Fibroblast of pulmonary artery (primary cell): Measurements from ENCODE around the gene COL26A1.
"Not testable (repeated sequence)": the region's sequence is repeated elsewhere in the genome, so short reads cannot be mapped to it uniquely, and the experiment has no call there.

Experiments used
- DNase-seq: peaks from one replicate; pipeline ENCODE4 v3.0.0-alpha.2; 2010; ENCODE audit warnings: low read depth
- H3K4me3 ChIP-seq: replicated peaks from 2 replicates; pipeline ENCODE4 v1.5.1; 2011; ENCODE audit warnings: low read depth, mild to moderate bottlenecking, control low read depth, low read length, moderate library complexity
- TF ChIP-seq, protein P1 (sequence below): IDR thresholded peaks from 2 replicates; pipeline ENCODE4 v1.5.1; 2011; ENCODE audit warnings: mild to moderate bottlenecking, control low read depth, low read length, inconsistent platforms; ENCODE audit errors: missing control alignments

Gene COL26A1

DNA sequence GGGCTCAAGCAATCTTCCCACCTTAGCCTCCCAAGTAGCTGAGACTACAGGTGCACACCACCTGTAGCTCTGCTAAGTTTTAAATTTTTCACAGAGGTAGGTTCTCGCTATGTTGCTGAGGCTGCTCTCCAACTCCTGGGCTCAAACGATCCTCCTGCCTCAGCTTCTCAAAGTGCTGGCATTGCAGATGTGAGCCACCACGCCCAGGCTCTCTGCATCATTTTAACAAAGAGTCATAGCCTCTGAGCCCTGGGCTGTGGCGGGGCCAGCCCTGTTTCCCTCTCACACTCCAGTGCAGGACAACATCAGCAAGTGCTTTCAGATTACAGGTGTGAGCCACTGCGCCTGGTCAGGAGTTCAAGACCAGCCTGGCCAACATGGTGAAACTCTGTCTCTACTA, 102.5 kb downstream of the COL26A1 start:
- no peak overlapping the region for H3K4me3 ChIP-seq
- TF ChIP-seq, protein P1, sequence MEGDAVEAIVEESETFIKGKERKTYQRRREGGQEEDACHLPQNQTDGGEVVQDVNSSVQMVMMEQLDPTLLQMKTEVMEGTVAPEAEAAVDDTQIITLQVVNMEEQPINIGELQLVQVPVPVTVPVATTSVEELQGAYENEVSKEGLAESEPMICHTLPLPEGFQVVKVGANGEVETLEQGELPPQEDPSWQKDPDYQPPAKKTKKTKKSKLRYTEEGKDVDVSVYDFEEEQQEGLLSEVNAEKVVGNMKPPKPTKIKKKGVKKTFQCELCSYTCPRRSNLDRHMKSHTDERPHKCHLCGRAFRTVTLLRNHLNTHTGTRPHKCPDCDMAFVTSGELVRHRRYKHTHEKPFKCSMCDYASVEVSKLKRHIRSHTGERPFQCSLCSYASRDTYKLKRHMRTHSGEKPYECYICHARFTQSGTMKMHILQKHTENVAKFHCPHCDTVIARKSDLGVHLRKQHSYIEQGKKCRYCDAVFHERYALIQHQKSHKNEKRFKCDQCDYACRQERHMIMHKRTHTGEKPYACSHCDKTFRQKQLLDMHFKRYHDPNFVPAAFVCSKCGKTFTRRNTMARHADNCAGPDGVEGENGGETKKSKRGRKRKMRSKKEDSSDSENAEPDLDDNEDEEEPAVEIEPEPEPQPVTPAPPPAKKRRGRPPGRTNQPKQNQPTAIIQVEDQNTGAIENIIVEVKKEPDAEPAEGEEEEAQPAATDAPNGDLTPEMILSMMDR: no peak
- DNase-seq: no peak

DNA sequence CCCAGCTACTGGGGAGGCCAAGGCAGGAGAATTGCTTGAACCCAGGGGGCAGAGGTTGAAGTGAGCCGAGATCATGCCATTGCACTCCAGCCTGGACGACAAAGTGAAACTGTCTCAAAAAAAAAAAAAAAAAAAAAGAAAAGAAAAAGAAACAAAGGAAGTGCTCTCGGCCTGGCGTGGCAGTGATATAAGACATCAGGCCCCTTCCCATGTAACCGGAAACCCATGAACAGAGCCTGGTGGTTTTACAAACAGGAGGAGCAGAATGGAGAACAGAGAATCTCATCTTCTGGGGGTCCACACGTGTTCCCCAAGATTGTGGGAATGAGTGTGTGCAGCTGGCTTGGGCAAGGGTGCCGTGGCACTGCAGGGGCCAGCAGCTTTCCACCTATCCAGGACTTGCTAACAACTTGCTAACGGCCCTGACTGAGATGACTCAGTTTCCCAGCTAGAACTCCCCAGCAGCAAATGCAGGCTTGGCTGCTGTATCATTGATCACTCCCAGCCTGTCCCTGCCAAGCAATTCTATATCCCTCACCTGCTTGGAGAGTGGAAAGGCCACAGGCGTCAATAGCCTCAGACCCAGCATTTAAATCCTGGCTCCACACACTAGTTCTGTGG, 103.0 kb downstream of the COL26A1 start:
- TF ChIP-seq, protein P1: no peak
- DNase-seq: no peak
- no peak overlapping the region for H3K4me3 ChIP-seq

DNA sequence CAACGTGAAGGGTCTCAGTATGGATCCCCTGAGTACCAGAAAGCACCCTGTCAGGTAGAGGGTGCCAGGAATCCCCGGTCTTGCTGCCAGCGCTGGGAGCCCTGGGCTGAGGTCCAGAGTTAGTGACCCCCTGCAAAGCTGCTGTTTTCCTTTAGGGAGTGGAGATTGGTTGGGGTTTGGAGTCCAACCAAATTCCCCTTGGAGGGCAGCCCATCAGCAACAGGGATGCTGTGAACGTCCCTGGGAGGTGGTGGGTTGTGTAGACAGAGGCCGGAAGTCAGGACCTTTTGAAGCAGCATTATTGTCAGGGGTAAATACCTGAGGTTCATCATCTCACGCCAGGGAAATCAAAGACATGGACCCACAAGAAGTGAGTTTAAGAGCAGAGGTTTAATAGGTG, 104.2 kb downstream of the COL26A1 start:
- no peak overlapping the region for H3K4me3 ChIP-seq
- TF ChIP-seq, protein P1: no peak
- DNase-seq: no peak

DNA sequence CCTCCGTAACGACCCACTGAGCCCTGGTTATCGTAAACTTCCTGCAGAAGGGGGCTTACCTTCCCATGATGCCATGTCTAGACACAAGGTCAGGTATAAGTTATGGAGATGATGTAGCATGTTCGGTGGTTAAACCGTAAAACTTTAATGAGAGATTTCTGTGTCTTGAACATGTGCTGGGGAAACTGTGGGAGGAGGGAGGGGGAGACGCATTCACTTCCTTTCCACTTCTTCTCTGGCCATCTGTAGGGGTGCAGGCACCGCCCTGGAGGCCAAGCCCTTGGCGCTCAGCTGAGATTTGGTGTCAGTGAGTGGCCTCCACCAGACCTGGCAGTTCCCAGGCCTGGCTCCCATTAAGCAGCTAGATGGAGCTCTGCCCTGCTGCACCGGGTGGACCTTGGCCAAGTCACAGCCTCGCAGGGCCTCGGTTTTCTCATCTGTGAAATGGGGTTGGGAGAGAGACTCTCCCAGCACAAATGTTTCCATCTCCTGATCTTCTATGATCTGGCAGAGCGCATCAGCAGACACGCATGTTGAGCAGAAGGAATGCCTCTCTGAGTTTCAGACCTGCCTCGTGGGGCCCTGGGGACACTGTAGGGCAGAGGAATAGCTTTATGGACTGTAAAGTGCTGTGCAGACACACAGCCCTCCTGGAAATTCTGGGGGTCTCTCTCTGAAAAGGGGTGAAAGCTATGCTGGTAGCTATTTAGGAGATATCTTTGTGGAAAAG, 106.0 kb downstream of the COL26A1 start:
- no peak for DNase-seq
- no peak overlapping the region for H3K4me3 ChIP-seq
- TF ChIP-seq, protein P1: no peak

DNA sequence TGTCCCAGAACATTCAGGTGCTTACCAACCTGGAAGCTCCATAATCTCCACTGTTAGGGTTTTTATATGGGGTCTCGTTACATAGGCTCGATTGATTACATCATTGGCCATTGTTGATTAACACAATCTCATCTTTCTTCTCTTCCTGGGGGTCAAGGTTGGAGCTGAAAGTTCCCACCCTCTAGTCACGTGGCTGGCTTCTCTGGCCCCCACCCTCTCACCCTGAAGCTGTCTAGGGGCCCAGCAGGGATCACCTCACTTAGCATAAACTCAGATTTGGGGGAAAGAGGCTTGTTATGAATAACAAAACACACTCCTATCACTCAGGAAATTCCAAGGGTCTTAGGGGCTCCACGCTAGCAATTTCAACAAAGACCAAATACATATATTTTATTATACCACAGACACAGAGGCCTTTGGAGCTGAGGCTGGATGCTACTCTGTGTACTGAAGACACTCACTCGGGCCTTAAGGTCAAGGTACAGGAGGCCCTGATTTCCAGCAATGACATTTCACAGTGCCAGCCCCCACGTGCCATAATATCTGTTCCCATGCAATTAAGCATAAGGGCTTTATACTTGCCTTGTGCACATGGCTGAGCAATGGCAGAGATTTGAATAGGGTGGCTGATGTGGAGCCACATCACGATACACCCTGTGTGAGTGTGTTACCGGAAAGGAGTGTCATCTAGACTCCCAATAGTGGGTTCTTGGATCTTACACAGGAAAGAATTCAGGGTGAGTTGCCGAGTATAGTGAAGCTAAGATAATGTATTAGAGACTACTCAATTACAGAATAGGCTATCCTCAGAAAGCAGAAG, 108.2 kb downstream of the COL26A1 start:
- TF ChIP-seq, protein P1: no peak
- H3K4me3 ChIP-seq: no peak overlapping the region
- no peak for DNase-seq

DNA sequence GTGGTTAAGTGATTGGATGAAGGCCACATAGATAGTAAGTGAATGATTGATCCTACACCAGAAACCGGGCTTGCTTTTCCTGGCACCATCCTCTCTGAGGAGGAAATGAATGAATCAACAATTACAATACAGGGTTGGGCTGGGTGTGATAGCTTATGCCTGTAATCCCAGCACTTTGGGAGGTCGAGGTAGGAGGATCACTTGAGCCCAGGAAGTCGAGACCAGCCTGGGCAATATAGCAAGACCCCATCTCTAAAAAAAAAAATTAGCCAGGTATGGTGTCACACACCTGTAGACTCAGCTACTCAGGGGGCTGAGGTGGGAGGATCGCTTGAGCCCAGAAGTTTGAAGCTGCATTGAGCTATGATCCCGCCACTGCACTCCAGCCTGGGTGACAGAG, 111.5 kb downstream of the COL26A1 start:
- no peak for DNase-seq
- no peak overlapping the region for H3K4me3 ChIP-seq
- TF ChIP-seq, protein P1: no peak

DNA sequence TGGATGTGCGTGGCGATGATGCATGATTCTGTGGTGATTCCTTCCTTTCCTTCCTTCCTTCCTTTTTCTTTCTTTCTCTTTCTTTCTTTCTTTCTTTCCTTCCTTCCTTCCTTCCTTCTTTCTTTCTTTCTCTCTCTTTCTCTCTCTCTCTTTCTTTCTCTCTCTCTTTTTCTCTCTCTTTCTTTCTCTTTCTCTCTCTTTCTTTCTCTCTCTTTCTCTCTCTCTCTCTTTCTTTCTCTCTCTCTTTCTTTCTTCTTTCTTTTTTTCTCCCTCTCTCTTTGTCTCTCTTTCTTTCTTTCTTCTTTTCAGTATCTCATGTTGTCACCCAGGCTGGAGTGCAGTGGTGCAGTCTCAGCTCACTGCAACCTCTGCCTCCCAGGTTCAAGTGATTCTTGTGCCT, 113.0 kb downstream of the COL26A1 start:
- not testable (repeated sequence) for DNase-seq, H3K4me3 ChIP-seq
